B cell (primary cell): ENCODE data around the gene TNFAIP8L2.

Experiments used
- EZH2 ChIP-seq: IDR thresholded peaks from 2 replicates; pipeline ENCODE4 v1.6.1; 2012; ENCODE audit warnings: borderline replicate concordance, low read depth, mild to moderate bottlenecking, moderate library complexity, low read length; ENCODE audit not compliant: insufficient read depth, poor library complexity, severe bottlenecking
- TF ChIP-seq, protein P1 (sequence below): fragments of 200-600 bp; IDR thresholded peaks from one replicate; pipeline ENCODE4 v1.8.0; 2022; ENCODE audit warnings: antibody characterized with exemption, mild to moderate bottlenecking

DNA sequence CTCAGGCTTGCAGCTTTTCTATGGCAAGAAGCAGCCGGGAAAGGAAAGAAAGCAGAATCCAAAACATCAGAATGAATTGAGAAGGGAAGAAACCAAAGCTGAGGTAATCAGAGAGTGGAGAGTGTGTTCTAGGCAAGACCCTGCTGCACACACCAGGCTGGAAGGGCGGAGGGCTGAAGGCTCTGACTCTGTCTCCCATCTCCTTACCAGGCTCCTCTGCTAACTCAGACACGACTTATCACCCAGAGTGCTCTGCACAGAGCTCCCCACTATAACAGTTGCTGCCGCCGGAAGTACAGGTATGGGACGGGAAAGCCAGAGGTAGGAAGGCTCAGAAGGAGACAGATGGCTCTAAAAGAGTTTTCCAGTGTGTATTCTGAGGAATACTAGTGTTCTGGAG, 10.7 kb downstream of the TNFAIP8L2 start:
- TF ChIP-seq, protein P1, sequence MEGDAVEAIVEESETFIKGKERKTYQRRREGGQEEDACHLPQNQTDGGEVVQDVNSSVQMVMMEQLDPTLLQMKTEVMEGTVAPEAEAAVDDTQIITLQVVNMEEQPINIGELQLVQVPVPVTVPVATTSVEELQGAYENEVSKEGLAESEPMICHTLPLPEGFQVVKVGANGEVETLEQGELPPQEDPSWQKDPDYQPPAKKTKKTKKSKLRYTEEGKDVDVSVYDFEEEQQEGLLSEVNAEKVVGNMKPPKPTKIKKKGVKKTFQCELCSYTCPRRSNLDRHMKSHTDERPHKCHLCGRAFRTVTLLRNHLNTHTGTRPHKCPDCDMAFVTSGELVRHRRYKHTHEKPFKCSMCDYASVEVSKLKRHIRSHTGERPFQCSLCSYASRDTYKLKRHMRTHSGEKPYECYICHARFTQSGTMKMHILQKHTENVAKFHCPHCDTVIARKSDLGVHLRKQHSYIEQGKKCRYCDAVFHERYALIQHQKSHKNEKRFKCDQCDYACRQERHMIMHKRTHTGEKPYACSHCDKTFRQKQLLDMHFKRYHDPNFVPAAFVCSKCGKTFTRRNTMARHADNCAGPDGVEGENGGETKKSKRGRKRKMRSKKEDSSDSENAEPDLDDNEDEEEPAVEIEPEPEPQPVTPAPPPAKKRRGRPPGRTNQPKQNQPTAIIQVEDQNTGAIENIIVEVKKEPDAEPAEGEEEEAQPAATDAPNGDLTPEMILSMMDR = no peak
- no peak for TF ChIP-seq EZH2
